Transverse colon (tissue), 4 donors: Measurements from ENCODE around the gene DPH3. TPM values are rescaled to one million over a fixed set of nuclear protein-coding genes. Genes with fewer than 3 reads are reported as not detected.
A peak's percentile ranks its signal among the peaks of the same experiment; 100 is the strongest.

ENCODE experiments used
- DNase-seq: peaks from one replicate; pipeline ENCODE4 v3.0.0-alpha.2; 2019
- H3K27ac ChIP-seq, 4 donors: fragments of 200-600 bp; sonication (generic); 2 replicates each; pipeline ENCODE4 v1.5.1; 2016 to 2018; ENCODE audit warnings: inconsistent platforms in 4 of 4
- H3K27me3 ChIP-seq: fragments of 200-600 bp; sonication (generic); 2 replicates; pipeline ENCODE4 v1.5.1; 2017; ENCODE audit warnings: inconsistent platforms
- H3K36me3 ChIP-seq, 4 donors: fragments of 200-600 bp; sonication (generic); 2 replicates each; pipeline ENCODE4 v1.5.1; 2017 to 2019; ENCODE audit warnings: inconsistent platforms in 4 of 4
- H3K4me1 ChIP-seq, 4 donors: fragments of 200-600 bp; sonication (generic); 2 replicates each; pipeline ENCODE4 v1.5.1; 2017 to 2020; ENCODE audit warnings: inconsistent platforms in 4 of 4
- H3K4me3 ChIP-seq, 4 donors: fragments of 200-600 bp; sonication (generic); 1 replicate in 1 of 4; 2 replicates in 3 of 4; pipeline versions ENCODE4 v1.5.1 to v1.6.1; 2017 to 2019; ENCODE audit warnings: inconsistent platforms in 4 of 4
- H3K9me3 ChIP-seq, 2 donors: fragments of 200-600 bp; sonication (generic); 2 replicates each; pipeline ENCODE4 v1.5.1; 2017 to 2019; ENCODE audit warnings: inconsistent platforms in 2 of 2
- CTCF ChIP-seq, 5 experiments: fragments of 200-600 bp in 3 of 5; fragments of 450-650 bp in 2 of 5; sonication (generic) in 3 of 5; IDR thresholded peaks; 1 replicate in 2 of 5; 2 replicates in 3 of 5; pipeline ENCODE4 v1.5.1; 2016 to 2017; ENCODE audit warnings: antibody characterized with exemption in 5 of 5, inconsistent platforms in 3 of 5, mild to moderate bottlenecking in 2 of 5, moderate library complexity in 1 of 5
- EP300 ChIP-seq: sonication (generic); formaldehyde crosslinking; IDR thresholded peaks from one replicate; pipeline ENCODE4 v1.6.1; 2017; ENCODE audit warnings: antibody characterized with exemption, low read depth
- POLR2A ChIP-seq: fragments of 450-650 bp; IDR thresholded peaks from one replicate; pipeline ENCODE4 v1.6.1; 2016; ENCODE audit warnings: antibody characterized with exemption, mild to moderate bottlenecking, moderate library complexity
- POLR2AphosphoS5 ChIP-seq, 3 donors: sonication (generic); formaldehyde crosslinking; IDR thresholded peaks; one replicate each; pipeline ENCODE4 v1.6.1; 2016; ENCODE audit warnings: antibody characterized with exemption in 3 of 3
- WGBS, 2 donors: methylation state at CpG; one replicate each; pipeline ENCODE4 v1.1.5; 2018; ENCODE audit warnings: low coverage in 1 of 2; 5-methylcytosine and 5-hydroxymethylcytosine counted together
- in situ Hi-C, 4 donors: fragments of 200-750 bp; cut with MboI; loops; one replicate each; pipeline versions ENCODE4 v1.15.0 to v1.15.1; 2017; ENCODE audit warnings: low sequenced_read_pairs in 3 of 4, low pct_ligation_motif_present in 1 of 4, low pct_unique_long_range_greater_than_20kb in 1 of 4
- intact Hi-C: fragments of 100-400 bp; cut with DNase I; formaldehyde crosslinking; loops from one replicate; pipeline ENCODE4 v1.15.1; 2023; ENCODE audit warnings: low total_unique reads
- total RNA-seq, 4 donors: library from RNA; depleted of rRNA; stranded (reverse); fragments of >200 nt; gene quantifications; one replicate each; pipeline ENCODE4 v1.1.0, GENCODE V29; 2016

Gene DPH3
- total RNA-seq, 4 donors from 2014 or later = 5.0 to 22.4 (median 12.4) TPM

- no peak for DNase-seq
- Histone ChIP-seq H3K27ac (no peak overlapping the region), H3K36me3 (peaks cover 0 to 18% (median 6%) of the 10 kb centered on the region in 4 donors), H3K4me3 (no peak overlapping the region), H3K9me3 (no peaks in the 10 kb centered on the region), H3K4me1 (no peaks in the 10 kb centered on the region), H3K27me3 (no peaks in the 10 kb centered on the region)
- intact Hi-C loops = no loop called here
- 68 to 75% methylated on average over 2 of the region's 2 CpGs for WGBS, 2 donors
- TF ChIP-seq POLR2A = no peak
- no peak for TF ChIP-seq CTCF (IDR thresholded peaks at IDR 0.05)
- no peak for TF ChIP-seq EP300
- in situ Hi-C loops = no loop called here
Observed at GRCh38 chr3:16303037-16303575, 38.4 kb upstream of the DPH3 start.

GRCh38 chr3:16302082-16302631 lies 37.4 kb upstream of the DPH3 start:
- intact Hi-C loops = no loop called here
- no peaks in the 10 kb centered on the region for H3K27me3 ChIP-seq
- TF ChIP-seq POLR2A = no peak
- no peak for TF ChIP-seq EP300
- no peak for TF ChIP-seq POLR2AphosphoS5 (IDR thresholded peaks at IDR 0.05)
- no peak for TF ChIP-seq CTCF (IDR thresholded peaks at IDR 0.05)
- no peaks in the 10 kb centered on the region for H3K4me1 ChIP-seq
- no peaks in the 10 kb centered on the region for H3K9me3 ChIP-seq
- DNase-seq = no peak
- in situ Hi-C loops = no loop called here
- 78 to 81% methylated on average over 5 to 6 of the region's 6 CpGs for WGBS, 2 donors
- no peak overlapping the region for H3K4me3 ChIP-seq
- H3K36me3 ChIP-seq = peaks cover 0 to 21% (median 6%) of the 10 kb centered on the region in 4 donors
- H3K27ac ChIP-seq = peak overlapping the region in 2 of 4 donors; percentile 42

GRCh38 chr3:16301507-16301906 lies 36.8 kb upstream of the DPH3 start:
- no peak for DNase-seq
- 61 to 62% methylated on average over 6 of the region's 6 CpGs for WGBS, 2 donors
- H3K4me1 ChIP-seq = no peaks in the 10 kb centered on the region
- no peak overlapping the region for H3K4me3 ChIP-seq
- intact Hi-C loops (no loop called here), in situ Hi-C loops (no loop called here)
- peaks cover 0 to 26% (median 9%) of the 10 kb centered on the region in 4 donors for H3K36me3 ChIP-seq
- no peak for TF ChIP-seq CTCF (IDR thresholded peaks at IDR 0.05)
- TF ChIP-seq EP300 = no peak
- no peak for TF ChIP-seq POLR2AphosphoS5 (IDR thresholded peaks at IDR 0.05)
- no peak for TF ChIP-seq POLR2A
- peak overlapping the region in 3 of 4 donors; percentile 2 to 42 (median 42) for H3K27ac ChIP-seq
- no peaks in the 10 kb centered on the region for H3K9me3 ChIP-seq
- H3K27me3 ChIP-seq = no peaks in the 10 kb centered on the region

- in situ Hi-C loops (no loop called here), intact Hi-C loops (no loop called here)
- Histone ChIP-seq H3K27me3 (no peaks in the 10 kb centered on the region), H3K36me3 (peaks cover 0 to 31% (median 10%) of the 10 kb centered on the region in 4 donors), H3K4me3 (no peak overlapping the region), H3K9me3 (no peaks in the 10 kb centered on the region), H3K27ac (peak overlapping the region in 3 of 4 donors; percentile 2 to 42 (median 42)), H3K4me1 (no peaks in the 10 kb centered on the region)
- DNase-seq = peak; percentile 35
- 78 to 100% methylated on average over 1 to 2 of the region's 2 CpGs for WGBS, 2 donors
- no peak for TF ChIP-seq CTCF (IDR thresholded peaks at IDR 0.05)
- no peak for TF ChIP-seq EP300
- TF ChIP-seq POLR2AphosphoS5 (IDR thresholded peaks at IDR 0.05) = peak in 1 of 3 donors; percentile 31
- TF ChIP-seq POLR2A = peak; percentile 30
Observed at GRCh38 chr3:16300881-16301359, 36.2 kb upstream of the DPH3 start.
